K562 (cell line): ENCODE measurements around the gene ZNHIT2. TPM values are rescaled to one million over a fixed set of nuclear protein-coding genes. Genes with fewer than 3 reads are reported as not detected.

Experiments
- ATAC-seq: fragments of 200-7000 bp; cut with Tn5 transposase; 3 replicates; pipeline ENCODE4 v1.9.1; 2020; ENCODE audit warnings: moderate library complexity
- BruUV-seq: library from RNA; stranded (reverse); fragments of 400-500 nt; replicated peaks from 2 replicates; lab custom pipeline; 2021; lab: Mats Ljungman, UMichigan
- CTCF ChIA-PET: fragments of 300-600 bp; formaldehyde crosslinking; extraction: SDS; loops from one replicate; lab custom pipeline; 2021; ENCODE audit warnings: low intra/inter-chr PET ratio; lab: Yijun Ruan, JAX
- POLR2A ChIA-PET: fragments of 300-600, 350-650 bp; sonication (Branson Sonifier 250); formaldehyde crosslinking; extraction: SDS; loops from one replicate; lab custom pipeline; 2021; ENCODE audit warnings: antibody characterized with exemption, inconsistent platforms; lab: Yijun Ruan, JAX
- DNase-seq, 4 experiments: peaks; one replicate each; pipeline versions ENCODE4 v3.0.0 to v3.0.0-alpha.2; 2011 to 2018; ENCODE audit warnings: low spot score in 3 of 4, mixed read lengths in 3 of 4; ENCODE audit errors: extremely low read depth in 1 of 4
- FAIRE-seq: peaks from 2 replicates; lab custom pipeline; 2011; peaks lifted over from hg19 to GRCh38; lab: Jason Lieb, UNC
- H2AFZ ChIP-seq: 2 replicates; pipeline ENCODE4 v1.6.0; 2011; ENCODE audit warnings: low read depth, low read length, control low read depth, inconsistent platforms
- H3K27ac ChIP-seq: fragments of 200-600 bp; 3 replicates; pipeline ENCODE4 v1.8.0; 2011; ENCODE audit warnings: low read depth, mild to moderate bottlenecking, control low read depth, inconsistent platforms, low read length, moderate library complexity, mixed read lengths; ENCODE audit errors: extremely low read depth
- H3K27me3 ChIP-seq, 2 experiments: fragments of 300-600 bp in 1 of 2; 2 replicates in 1 of 2; 3 replicates in 1 of 2; pipeline versions ENCODE4 v1.6.0 to v1.8.0; 2011; ENCODE audit warnings: inconsistent platforms in 2 of 2, low read length in 2 of 2, mild to moderate bottlenecking in 1 of 2, mixed read lengths in 1 of 2, moderate library complexity in 1 of 2; ENCODE audit not compliant: control insufficient read depth in 2 of 2, insufficient read depth in 2 of 2
- H3K36me3 ChIP-seq: fragments of 300-600 bp; 3 replicates; pipeline ENCODE4 v1.8.0; 2011; ENCODE audit warnings: mild to moderate bottlenecking, low read length, inconsistent platforms; ENCODE audit not compliant: control insufficient read depth, insufficient read depth
- H3K4me1 ChIP-seq, 2 experiments: fragments of 200-600 bp in 1 of 2; replicated peaks in 1 of 2; 2 replicates in 1 of 2; 3 replicates in 1 of 2; pipeline versions ENCODE4 v1.5.1 to v1.8.0; 2011; ENCODE audit warnings: inconsistent platforms in 2 of 2, low read length in 2 of 2, mild to moderate bottlenecking in 1 of 2, mixed read lengths in 1 of 2, moderate library complexity in 1 of 2; ENCODE audit not compliant: control insufficient read depth in 2 of 2, insufficient read depth in 2 of 2
- H3K4me2 ChIP-seq: 2 replicates; pipeline ENCODE4 v1.6.1; 2011; ENCODE audit warnings: low read length, control low read depth, inconsistent platforms, mixed read lengths; ENCODE audit not compliant: insufficient read depth
- H3K4me3 ChIP-seq: fragments of 200-600 bp; sonication (generic), shearing (Covaris generic); 2 replicates; pipeline ENCODE4 v1.5.1; 2016; ENCODE audit warnings: control low read depth, inconsistent platforms
- H3K79me2 ChIP-seq: fragments of 200-600 bp; 3 replicates; pipeline ENCODE4 v1.8.0; 2011; ENCODE audit warnings: low read length, inconsistent platforms; ENCODE audit not compliant: control insufficient read depth, insufficient read depth
- H3K9ac ChIP-seq, 2 experiments: 2 replicates each; pipeline versions ENCODE4 v1.6.0 to v1.6.1; 2011; ENCODE audit warnings: low read depth in 2 of 2, low read length in 2 of 2, control low read depth in 1 of 2, inconsistent platforms in 1 of 2, mild to moderate bottlenecking in 1 of 2, mixed read lengths in 1 of 2; ENCODE audit not compliant: insufficient read depth in 1 of 2
- H3K9me1 ChIP-seq: one replicate; pipeline ENCODE4 v1.6.0; 2011; ENCODE audit warnings: inconsistent platforms, mild to moderate bottlenecking, low read length, moderate library complexity; ENCODE audit not compliant: control insufficient read depth, insufficient read depth
- H3K9me3 ChIP-seq: replicated peaks from 2 replicates; pipeline ENCODE4 v1.5.1; 2011; ENCODE audit warnings: low read depth, low read length, inconsistent platforms; ENCODE audit not compliant: control insufficient read depth, insufficient read depth
- H4K20me1 ChIP-seq: replicated peaks from 2 replicates; pipeline ENCODE4 v1.6.1; 2011; ENCODE audit warnings: low read length, inconsistent platforms, mixed read lengths; ENCODE audit not compliant: control insufficient read depth, insufficient read depth
- FOXA1 ChIP-seq: fragments of 450-650 bp; IDR thresholded peaks from 2 replicates; pipeline ENCODE4 v1.6.1; 2016; ENCODE audit warnings: mild to moderate bottlenecking, borderline replicate concordance
- MBD2 ChIP-seq: sonication (generic); IDR thresholded peaks from 2 replicates; pipeline ENCODE4 v1.6.1; 2016; ENCODE audit warnings: low read depth, borderline replicate concordance
- MTF1 ChIP-seq: fragments of 250-450 bp; sonication (Bioruptor Pico); IDR thresholded peaks from 2 replicates; pipeline ENCODE4 v1.9.0; 2021; ENCODE audit warnings: moderate library complexity, mild to moderate bottlenecking, inconsistent platforms, borderline replicate concordance
- PHB2 ChIP-seq: fragments of 450-650 bp; IDR thresholded peaks from 2 replicates; pipeline ENCODE4 v1.6.1; 2017; ENCODE audit warnings: low read depth
- TARDBP ChIP-seq: fragments of 450-650 bp; IDR thresholded peaks from 2 replicates; pipeline ENCODE4 v1.6.1; 2016
- TRIM24 ChIP-seq, 2 experiments: fragments of 450-650 bp; IDR thresholded peaks; 2 replicates each; pipeline ENCODE4 v1.6.1; 2016
- WGBS: fragments of 100-300 bp; shearing (Covaris generic); methylation state at CpG from one replicate; pipeline ENCODE4 v1.1.6; 2016; ENCODE audit warnings: low coverage, mixed read lengths; ENCODE audit not compliant: insufficient coverage; ENCODE audit errors: missing lambda C conversion rate; 5-methylcytosine and 5-hydroxymethylcytosine counted together
- in situ Hi-C: fragments of 300-500 bp; cut with MboI; formaldehyde crosslinking; loops from 4 replicates; pipeline ENCODE4 v1.15.0; 2018; ENCODE audit warnings: inconsistent platforms, mixed read lengths
- intact Hi-C: fragments of 100-400 bp; cut with micrococcal nuclease; formaldehyde crosslinking; loops from 2 replicates; pipeline ENCODE4 v1.14.2; 2022
- polyA plus RNA-seq, 8 experiments: library from polyadenylated mRNA; depleted of rRNA in 4 of 8; stranded (reverse) in 5 of 8; unstranded in 3 of 8; fragments of >200 nt; fragmentation: Nextera tagmentation in 2 of 8; fragmentation: Illumina TruSeq in 1 of 8; extraction: Ambion mirVana in 2 of 8; extraction: Trizol in 1 of 8; gene quantifications; 2 replicates each; pipeline versions ENCODE4 v1.2.1 to v1.2.3, GENCODE V29; 2011 to 2014; ENCODE audit warnings: inconsistent platforms in 1 of 8, missing spikeins in 1 of 8
- total RNA-seq, 7 experiments: library from RNA; depleted of rRNA in 6 of 7; stranded (reverse); fragments of >200 nt in 6 of 7; fragmentation: Illumina TruSeq in 2 of 7; extraction: Trizol in 2 of 7; gene quantifications; 2 replicates each; pipeline versions ENCODE4 v1.2.1 to v1.2.3, GENCODE V29; 2011 to 2021; ENCODE audit warnings: low replicate concordance in 1 of 7
- TF ChIP-seq, protein P1 (sequence below): IDR thresholded peaks from 2 replicates; pipeline ENCODE4 v1.6.1; 2012; ENCODE audit warnings: low read depth, low read length, improper control_type of control experiment, borderline replicate concordance

ZNHIT2 gene
- total and polyA plus RNA-seq, 9 of the 15 experiments (the other 6 are each of a cell fraction or from before 2014, with no cell fraction given): 0.08 to 39.0 (median 2.5) TPM

- no peaks in the 10 kb centered on the region for H4K20me1 ChIP-seq
- no peak overlapping the region for H2AFZ ChIP-seq
- POLR2A ChIA-PET: interaction anchor here (0.7 to 1.4 kb wide), 5 partner anchors 9 to 74 kb away, joined by 3 to 4 read pairs (median 3); partner anchors contain the start of genes CDCA5 and ZFPL1
- no peak for DNase-seq
- 28% methylated on average over 8 of the region's 9 CpGs for WGBS
- no peaks in the 10 kb centered on the region for H3K36me3 ChIP-seq
- no peaks in the 10 kb centered on the region for H3K27me3 ChIP-seq
- no peak for ATAC-seq
- H3K79me2 ChIP-seq: no peaks in the 10 kb centered on the region
- H3K27ac ChIP-seq: no peak overlapping the region
- no peaks in the 10 kb centered on the region for H3K9me3 ChIP-seq
- peaks cover 2% of the 10 kb centered on the region for H3K9me1 ChIP-seq
- no peak overlapping the region for H3K4me3 ChIP-seq
- H3K4me1 ChIP-seq: peaks cover 8 to 20% of the 10 kb centered on the region in 2 experiments
- no TSS peak for BruUV-seq
- FAIRE-seq: peak; percentile 58
- H3K9ac ChIP-seq: no peak overlapping the region
- H3K4me2 ChIP-seq: no peak overlapping the region
- CTCF ChIA-PET: no interaction called here
- in situ Hi-C loops (no loop called here), intact Hi-C loops (no loop called here)
- TF ChIP-seq TRIM24 (IDR thresholded peaks at IDR 0.05): no peak
- TF ChIP-seq, protein P1, sequence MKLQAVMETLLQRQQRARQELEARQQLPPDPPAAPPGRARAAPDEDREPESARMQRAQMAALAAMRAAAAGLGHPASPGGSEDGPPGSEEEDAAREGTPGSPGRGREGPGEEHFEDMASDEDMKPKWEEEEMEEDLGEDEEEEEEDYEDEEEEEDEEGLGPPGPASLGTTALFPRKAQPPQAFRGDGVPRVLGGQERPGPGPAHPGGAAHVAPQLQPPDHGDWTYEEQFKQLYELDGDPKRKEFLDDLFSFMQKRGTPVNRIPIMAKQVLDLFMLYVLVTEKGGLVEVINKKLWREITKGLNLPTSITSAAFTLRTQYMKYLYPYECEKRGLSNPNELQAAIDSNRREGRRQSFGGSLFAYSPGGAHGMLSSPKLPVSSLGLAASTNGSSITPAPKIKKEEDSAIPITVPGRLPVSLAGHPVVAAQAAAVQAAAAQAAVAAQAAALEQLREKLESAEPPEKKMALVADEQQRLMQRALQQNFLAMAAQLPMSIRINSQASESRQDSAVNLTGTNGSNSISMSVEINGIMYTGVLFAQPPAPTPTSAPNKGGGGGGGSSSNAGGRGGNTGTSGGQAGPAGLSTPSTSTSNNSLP: no peak
- TF ChIP-seq TARDBP: no peak
- no peak for TF ChIP-seq FOXA1
- no peak for TF ChIP-seq PHB2
- TF ChIP-seq MTF1: no peak
- no peak for TF ChIP-seq MBD2
Observed at GRCh38 chr11:65069217-65069616, 48.3 kb downstream of the ZNHIT2 start.
